GM12875 (cell line): ENCODE measurements around the gene TRIM27.
"Not testable (repeated sequence)": the region's sequence is repeated elsewhere in the genome, so short reads cannot be mapped to it uniquely, and the experiment has no call there.

Experiments
- H3K4me3 ChIP-seq: one replicate; pipeline ENCODE4 v1.5.1; 2011; ENCODE audit warnings: low read depth, low read length, control low read depth
- CTCF ChIP-seq: IDR thresholded peaks from 2 replicates; pipeline ENCODE4 v1.5.1; 2011; ENCODE audit warnings: low read depth, mild to moderate bottlenecking, control low read depth, inconsistent platforms, low read length, moderate library complexity, borderline replicate concordance; ENCODE audit not compliant: insufficient read depth

The TRIM27 gene

GRCh38 chr6:28923318-28924102 is at the start of gene TRIM27:
TSS of gene TRIM27 (minus strand) at chr6:28923985. CDS start at chr6:28923632, 353 bp downstream.
- peak within 1 kb of the TSS; percentile 80 for H3K4me3 ChIP-seq
- no peak for TF ChIP-seq CTCF

- H3K4me3 ChIP-seq: not testable (repeated sequence)
These were observed 46.3 kb upstream of the TRIM27 start for GRCh38 chr6:28970056-28970455.

GRCh38 chr6:28969129-28969528 is 45.3 kb upstream of the TRIM27 start:
- no peak overlapping the region for H3K4me3 ChIP-seq
- no peak for TF ChIP-seq CTCF

GRCh38 chr6:28968476-28968875 is 44.7 kb upstream of the TRIM27 start:
- TF ChIP-seq CTCF: no peak
- H3K4me3 ChIP-seq: no peak overlapping the region

GRCh38 chr6:28965706-28966105 is 41.9 kb upstream of the TRIM27 start:
- no peak for TF ChIP-seq CTCF
- H3K4me3 ChIP-seq: no peak overlapping the region

- no peak for TF ChIP-seq CTCF
- no peak overlapping the region for H3K4me3 ChIP-seq
These were observed 37.2 kb upstream of the TRIM27 start for GRCh38 chr6:28960846-28961500.

- not testable (repeated sequence) for H3K4me3 ChIP-seq
These were observed 34.9 kb upstream of the TRIM27 start for GRCh38 chr6:28958561-28959243.

- H3K4me3 ChIP-seq: not testable (repeated sequence)
These were observed 34.1 kb upstream of the TRIM27 start for GRCh38 chr6:28957795-28958314.
